GM10847 (cell line): ENCODE measurements around the gene SAMD15.

Experiments used
- POLR2A ChIP-seq: IDR thresholded peaks from 2 replicates; pipeline ENCODE4 v1.6.1; 2011; ENCODE audit not compliant: insufficient read length; ENCODE audit errors: extremely low read depth

SAMD15 gene

DNA sequence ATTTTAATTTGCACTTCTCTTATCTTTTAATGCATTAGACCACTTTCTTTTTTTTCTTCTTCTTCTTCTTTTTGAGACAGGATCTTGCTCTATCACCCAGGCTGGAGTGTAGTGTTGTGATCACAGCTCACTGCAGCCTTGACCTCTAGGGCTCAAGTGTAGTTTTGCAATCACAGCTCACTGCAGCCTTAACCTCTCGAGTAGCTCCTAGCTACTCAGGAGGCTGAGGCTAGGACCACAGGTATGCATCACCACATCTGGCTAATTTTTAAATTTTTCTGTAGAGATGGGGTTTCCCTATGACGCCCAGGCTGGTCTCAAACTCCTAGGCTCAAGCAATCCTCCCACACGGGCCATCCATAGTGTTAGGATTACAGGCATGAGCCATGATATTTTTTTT, 13.0 kb upstream of the SAMD15 start:
- TF ChIP-seq POLR2A, result no peak

DNA sequence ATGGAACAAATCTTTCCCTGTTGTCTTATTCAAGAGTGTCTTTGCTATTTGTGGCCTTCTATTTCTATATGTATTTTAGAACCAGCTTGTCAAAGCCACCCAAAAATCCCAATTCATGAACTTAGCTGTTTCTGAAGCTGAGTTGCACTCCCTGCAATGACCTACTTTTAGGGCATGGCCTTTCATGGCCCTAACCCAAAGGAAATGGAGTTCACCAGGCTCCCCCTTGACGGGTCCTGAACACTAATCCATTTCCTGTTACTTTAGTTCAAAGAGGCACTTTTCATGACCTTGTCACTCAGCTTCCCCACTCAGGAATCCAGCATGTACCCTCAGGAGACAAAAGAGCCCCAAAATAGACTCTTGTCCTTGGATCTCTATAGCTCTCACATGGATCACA, 7.9 kb upstream of the SAMD15 start:
- no peak for TF ChIP-seq POLR2A

DNA sequence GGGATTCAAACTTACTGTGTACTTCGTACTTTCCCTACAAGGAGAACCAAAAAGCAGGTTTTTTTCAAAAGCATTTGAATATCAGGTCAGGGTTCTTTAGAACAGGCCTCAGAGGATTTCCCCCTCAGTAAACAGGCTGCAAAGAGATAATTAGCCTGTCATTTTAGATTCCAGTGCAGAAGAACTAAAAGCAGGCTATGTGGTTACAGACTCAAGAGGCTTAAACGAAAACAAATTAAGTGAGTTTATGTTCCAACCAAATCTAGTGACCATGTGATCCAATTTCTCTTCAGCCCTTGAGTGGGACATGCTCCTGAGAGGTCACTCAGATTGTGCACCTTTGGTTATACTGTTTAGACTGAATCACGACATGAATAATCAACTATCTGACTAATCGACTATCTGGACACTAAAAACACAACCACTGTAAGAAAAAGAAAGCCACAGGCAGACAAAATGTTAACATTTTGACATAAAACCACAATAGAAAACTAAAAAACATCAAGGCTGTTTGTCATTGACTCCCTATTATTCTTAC, 4.8 kb upstream of the SAMD15 start:
- no peak for TF ChIP-seq POLR2A

DNA sequence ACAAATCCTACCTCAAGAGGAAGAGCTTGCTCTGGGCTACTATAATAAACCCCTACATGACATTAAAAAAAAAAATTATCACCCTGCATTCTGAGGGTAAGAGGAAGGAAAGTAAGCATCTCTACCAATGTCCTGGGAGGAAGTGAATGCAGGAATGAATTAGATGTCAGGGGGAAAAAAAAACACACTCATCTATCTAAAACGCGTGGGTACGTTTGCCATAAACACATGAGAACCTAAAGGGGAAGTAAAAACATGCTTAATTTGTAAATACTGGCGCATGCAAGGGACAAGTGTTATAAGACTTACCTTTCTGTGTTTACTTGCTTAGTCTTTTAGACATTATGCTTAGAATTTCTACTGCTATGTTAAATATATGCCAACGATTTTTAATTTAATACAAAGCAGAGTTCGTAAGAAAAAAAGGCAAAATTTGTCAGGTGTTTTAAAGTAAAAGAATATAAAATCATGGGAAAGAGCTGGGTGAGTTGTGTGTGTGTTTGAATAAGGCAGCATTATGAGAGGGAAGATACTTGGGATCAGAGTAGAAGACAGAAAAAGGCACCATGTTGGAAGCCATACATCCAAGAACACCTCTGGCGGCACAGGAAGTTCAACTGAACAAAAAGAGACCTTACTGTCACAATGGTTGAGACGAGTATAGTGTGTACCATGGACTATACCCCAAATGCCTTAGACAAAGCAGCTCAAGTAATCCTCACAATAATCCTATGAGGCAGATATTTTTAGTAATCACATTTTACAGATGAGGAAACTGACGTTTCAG, 1.8 kb upstream of the SAMD15 start:
- TF ChIP-seq POLR2A, result no peak

DNA sequence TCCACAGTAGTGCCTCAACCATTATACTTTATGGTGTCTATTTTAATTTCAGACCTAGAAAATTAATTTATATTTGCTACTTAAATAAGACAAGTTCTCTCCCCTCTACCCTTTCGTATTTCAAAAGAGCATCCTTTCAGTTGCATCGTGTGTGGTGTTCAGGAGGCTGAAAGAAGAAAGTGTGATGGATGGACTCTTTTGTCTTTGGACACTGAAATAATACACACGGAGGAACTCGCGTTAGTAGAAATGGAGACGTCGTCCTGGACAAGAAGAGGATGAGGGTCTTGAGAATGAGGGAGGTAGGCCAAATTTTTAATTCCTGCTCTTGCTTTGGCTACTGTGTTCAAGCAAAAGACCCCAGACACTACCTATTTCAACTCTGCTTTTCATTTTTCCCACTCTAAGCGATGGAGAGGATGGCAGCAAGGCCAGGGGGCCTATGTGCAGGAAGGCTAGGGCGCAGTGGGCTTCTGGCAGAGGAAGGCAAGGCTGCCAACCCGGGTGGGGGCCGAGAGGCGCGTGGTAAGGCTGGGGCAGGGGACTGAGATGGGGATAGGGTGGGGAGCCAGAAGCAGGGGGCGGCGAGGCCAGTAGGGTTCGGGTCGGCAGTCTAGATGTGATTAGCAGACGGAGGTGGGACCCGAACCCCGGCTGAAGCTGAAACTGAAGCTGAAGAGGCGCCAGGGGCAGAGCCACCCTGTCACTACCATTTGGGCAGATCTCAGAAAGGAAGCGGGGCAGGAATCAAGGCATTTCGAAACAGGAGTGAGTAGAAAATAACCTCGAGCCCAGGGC, 1.0 kb upstream of the SAMD15 start:
- TF ChIP-seq POLR2A, result no peak

DNA sequence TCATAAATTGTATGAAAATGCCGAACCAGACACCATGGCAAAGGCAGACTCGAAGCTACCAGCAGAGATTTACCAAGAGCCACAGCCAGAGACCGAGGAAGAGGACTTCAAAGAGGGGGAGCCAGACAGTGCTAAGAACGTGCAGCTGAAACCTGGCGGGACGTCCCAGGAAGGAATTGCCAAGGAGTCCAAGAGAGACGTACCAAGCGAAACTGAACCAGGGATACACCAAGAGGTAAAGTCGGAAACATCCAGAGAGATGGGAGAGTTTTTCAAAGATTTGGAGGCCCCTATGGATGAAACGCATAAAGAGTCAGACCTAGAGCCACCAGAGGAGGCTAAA, 294 bp downstream of the SAMD15 start:
- TF ChIP-seq POLR2A, result no peak

DNA sequence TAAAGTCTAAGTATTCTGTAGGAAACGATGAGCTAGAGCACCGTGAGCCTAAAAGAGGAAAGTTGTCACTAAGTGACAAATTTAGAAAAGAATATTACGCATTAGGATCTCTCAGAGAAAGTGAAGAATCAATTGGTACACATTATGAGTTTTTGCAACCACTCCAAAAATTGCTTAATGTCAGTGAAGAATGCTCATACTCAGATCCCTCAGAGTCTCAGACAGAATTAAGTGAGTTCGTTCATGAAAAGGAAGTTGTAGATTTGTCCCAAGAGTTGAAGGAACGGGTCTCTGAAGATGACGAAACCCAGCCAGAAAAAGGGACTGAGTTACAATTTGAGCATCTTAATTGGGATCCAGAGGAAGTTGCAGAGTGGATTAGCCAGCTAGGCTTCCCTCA, 1.5 kb downstream of the SAMD15 start:
- TF ChIP-seq POLR2A, result no peak

DNA sequence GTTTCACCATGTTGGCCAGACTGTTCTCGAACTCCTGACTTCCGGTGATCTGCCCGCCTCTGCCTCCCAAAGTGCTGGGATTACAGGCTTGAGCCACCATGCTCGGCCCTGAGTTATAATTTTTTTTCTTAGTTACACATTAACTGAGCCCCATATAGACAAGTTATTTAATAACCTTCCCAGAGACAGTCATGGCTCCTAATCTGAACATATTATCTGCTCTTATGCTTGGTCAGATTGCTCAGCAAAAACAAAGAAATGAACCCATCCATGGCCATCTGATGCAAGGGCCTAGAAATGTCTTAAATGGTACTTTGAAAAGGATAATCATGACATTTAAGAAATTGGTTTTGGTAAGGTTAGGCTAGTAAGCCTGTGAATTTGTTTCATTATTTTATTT, 13.0 kb downstream of the SAMD15 start:
- TF ChIP-seq POLR2A, result no peak

DNA sequence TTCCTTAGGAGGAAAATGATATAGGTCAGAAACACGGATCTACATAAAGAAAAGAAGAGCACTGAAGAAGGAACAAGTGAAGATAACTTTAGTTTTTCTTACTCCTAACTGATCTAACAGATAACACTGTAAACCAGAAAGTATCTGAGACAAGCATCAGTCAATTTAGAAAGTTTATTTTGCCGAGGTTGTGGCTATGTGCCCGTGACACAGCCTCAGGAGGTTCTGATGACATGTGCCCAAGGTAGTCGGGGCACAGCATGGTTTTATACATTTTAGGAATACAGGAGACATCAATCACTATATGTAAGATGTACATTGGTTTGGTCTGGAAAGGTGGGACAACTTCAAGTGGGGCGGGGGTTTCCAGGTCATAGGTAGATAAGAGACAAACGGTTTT, 23.0 kb downstream of the SAMD15 start:
- TF ChIP-seq POLR2A, result no peak

DNA sequence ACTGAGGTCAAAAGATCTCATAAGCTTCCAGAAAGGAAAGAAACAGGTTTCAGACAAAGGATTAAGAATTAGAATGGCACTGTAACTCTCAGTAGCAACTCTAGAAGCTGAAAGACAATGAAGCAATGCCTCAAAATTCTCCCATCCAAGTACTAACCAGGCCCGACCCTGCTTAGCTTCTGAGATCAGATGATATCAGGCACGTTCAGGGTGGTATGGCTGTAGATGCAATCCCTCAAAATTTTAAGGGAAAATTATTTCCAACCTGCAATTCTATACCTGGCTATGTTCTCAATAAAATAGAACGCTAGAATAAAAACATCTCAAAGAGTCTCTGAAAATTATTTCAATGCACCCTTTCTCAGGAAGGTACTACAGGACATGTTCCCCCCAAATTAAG, 26.6 kb downstream of the SAMD15 start:
- TF ChIP-seq POLR2A, result no peak

DNA sequence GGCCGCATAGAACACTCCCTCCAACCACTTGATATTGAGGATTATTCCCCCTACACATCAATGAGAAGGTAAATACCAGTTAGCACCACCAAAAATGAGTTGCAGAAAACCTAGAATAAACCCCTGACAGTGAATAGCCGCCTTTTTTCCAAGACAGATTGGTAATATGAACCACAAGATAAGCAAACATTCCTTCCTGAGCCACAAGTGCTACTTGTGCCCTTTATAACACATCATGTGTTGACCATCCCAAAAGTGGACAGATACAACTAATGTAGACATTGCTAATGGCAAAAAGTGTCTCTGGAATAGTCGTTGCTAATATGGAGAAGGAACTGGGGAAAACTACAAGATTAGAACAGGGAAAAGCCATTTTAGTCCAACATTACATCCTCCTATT, 28.9 kb downstream of the SAMD15 start:
- TF ChIP-seq POLR2A, result no peak

DNA sequence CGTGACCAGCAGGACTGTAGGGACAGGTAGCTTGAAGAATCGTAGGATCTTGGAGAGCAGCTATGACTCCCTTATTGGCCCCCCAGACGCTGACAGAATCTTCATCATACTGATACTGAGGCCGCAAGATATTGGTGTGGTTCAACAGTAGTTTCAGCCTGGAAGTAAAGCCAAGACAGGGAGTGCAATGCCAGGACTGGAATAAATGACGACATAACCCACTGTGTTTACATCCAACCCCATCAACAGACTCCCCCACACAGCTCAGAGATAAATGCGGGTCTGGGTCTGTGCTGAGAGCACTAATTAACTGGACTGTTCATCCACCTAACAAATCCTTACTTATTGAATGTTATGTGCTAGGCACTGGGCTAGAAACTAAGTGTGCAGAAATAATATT, 29.5 kb downstream of the SAMD15 start:
- TF ChIP-seq POLR2A, result no peak

DNA sequence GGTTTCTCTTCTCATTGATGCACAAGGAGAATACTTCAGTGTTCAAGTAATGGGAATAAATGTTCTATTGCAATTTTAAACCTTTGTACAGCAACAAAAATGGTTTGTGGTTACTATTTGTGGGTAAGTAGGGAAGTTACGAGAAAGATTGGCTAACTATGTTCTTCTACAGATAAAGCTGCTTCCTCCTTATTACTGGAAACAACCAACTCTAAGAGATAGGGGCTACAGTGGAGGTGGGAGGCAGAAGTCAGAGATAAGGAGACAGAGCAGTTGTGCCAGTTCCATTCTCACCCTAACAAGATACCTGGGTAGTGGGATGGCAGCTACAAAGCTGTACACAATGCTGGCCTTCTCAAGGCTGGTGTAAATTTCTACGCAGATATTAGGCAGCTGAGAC, 30.0 kb downstream of the SAMD15 start:
- no peak for TF ChIP-seq POLR2A

DNA sequence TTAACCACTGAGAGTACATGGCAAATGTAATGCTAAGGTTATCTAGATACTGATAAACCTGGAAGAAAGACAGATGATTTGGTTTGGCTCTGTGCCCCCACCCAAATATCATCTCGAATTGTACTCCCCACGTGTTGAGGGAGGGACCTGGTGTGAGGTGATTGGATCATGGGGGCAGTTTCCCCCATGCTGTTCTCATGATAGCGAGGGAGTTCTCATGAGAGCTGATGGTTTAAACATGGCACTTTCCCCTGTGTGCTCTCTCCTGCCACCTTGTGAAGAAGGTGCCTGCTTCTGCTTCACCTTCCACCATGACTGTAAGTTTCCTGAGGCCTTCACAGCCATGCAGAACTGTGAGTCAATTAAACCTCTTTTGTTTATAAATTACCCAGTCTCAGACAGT, 32.0 kb downstream of the SAMD15 start:
- TF ChIP-seq POLR2A, result no peak

DNA sequence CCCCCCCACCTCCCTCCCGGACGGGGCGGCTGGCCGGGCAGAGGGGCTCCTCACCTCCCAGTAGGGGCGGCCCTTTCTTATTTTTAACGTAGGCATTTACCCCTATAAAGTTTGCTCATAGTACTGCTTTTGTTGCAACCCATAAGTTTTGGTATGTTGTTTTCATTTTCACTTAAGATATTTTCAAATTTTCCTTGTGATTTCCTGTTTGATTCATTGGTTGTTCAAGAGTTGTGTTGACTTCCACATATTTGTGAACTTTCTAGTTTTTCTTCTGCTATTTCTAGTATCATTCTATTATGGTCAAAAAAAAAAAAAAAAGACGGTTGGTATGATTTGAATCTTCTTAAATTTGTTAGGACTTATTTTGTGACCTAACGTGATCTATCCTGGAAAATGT, 39.7 kb downstream of the SAMD15 start:
- TF ChIP-seq POLR2A, result no peak

DNA sequence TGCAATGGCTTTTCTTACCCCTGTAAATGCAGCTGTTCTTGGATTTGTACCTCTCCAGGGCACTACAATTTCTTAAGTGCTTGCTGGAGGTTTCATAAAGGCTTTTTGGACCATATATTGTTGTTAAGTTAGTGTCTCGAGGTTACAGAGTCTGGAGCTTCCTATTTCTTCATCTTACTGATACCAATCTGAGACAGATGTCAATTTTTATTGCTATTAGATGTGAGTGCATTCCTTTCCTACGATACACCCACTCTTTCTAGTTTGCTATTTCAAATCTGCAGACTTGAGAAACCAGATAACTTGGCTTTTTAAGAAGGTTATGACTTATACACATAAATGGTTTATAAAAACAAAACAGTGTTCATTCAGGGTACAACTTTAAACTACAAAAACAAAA, 44.0 kb downstream of the SAMD15 start:
- no peak for TF ChIP-seq POLR2A
